GM12878 (cell line): ENCODE measurements around the gene KCNK17. TPM values are rescaled to one million over a fixed set of nuclear protein-coding genes. Genes with fewer than 3 reads are reported as not detected.

Experiments
- ATAC-seq: fragments of 200-7000 bp; cut with Tn5 transposase; 3 replicates; pipeline ENCODE4 v1.9.1; 2020; ENCODE audit warnings: mild to moderate bottlenecking, moderate library complexity
- BruUV-seq: library from RNA; stranded (reverse); fragments of 400-500 nt; replicated peaks from 2 replicates; lab custom pipeline; 2021; lab: Mats Ljungman, UMichigan
- CTCF ChIA-PET: fragments of 300-600 bp; sonication (Branson Sonifier 250); formaldehyde crosslinking; extraction: SDS; loops from one replicate; lab custom pipeline; 2021; ENCODE audit warnings: inconsistent platforms; lab: Yijun Ruan, JAX
- POLR2A ChIA-PET: fragments of 350-600 bp; formaldehyde crosslinking; extraction: SDS; loops from one replicate; lab custom pipeline; 2021; ENCODE audit warnings: inconsistent platforms; lab: Charles Lee
- RAD21 ChIA-PET: fragments of 300-600 bp; sonication (Branson Sonifier 250); formaldehyde crosslinking; loops from one replicate; lab custom pipeline; 2023; ENCODE audit warnings: antibody characterized with exemption; ENCODE audit not compliant: unreplicated experiment; lab: Charles Lee
- SMC1A ChIA-PET: fragments of 300-600 bp; sonication (Branson Sonifier 250); formaldehyde crosslinking; loops from one replicate; lab custom pipeline; 2023; ENCODE audit not compliant: unreplicated experiment, uncharacterized antibody; lab: Charles Lee
- DNase-seq: peaks from one replicate; pipeline ENCODE4 v3.0.0-alpha.2; 2011; ENCODE audit warnings: low read depth, low spot score
- FAIRE-seq: peaks from 3 replicates; lab custom pipeline; 2011; peaks lifted over from hg19 to GRCh38; lab: Jason Lieb, UNC
- H2AFZ ChIP-seq: 2 replicates; pipeline ENCODE4 v1.6.0; 2011; ENCODE audit warnings: low read depth, low read length, control low read depth; ENCODE audit not compliant: control insufficient read depth
- H3K27ac ChIP-seq: 2 replicates; pipeline ENCODE4 v1.5.1; 2011; ENCODE audit warnings: control low read depth; ENCODE audit not compliant: control insufficient read depth, insufficient read depth
- H3K27me3 ChIP-seq, 2 experiments: replicated peaks in 1 of 2; 2 replicates each; pipeline versions ENCODE4 v1.6.0 to v1.6.1; 2011; ENCODE audit warnings: low read length in 1 of 2; ENCODE audit not compliant: control insufficient read depth in 2 of 2, insufficient read depth in 2 of 2
- H3K36me3 ChIP-seq, 2 experiments: 2 replicates each; pipeline ENCODE4 v1.5.1; 2011; ENCODE audit warnings: low read length in 1 of 2; ENCODE audit not compliant: control insufficient read depth in 2 of 2, insufficient read depth in 2 of 2
- H3K4me1 ChIP-seq: 2 replicates; pipeline ENCODE4 v1.6.1; 2011; ENCODE audit warnings: mild to moderate bottlenecking, low read length, moderate library complexity, mixed read lengths; ENCODE audit not compliant: control insufficient read depth, insufficient read depth
- H3K4me2 ChIP-seq: 2 replicates; pipeline ENCODE4 v1.6.0; 2011; ENCODE audit warnings: control low read depth; ENCODE audit not compliant: control insufficient read depth, insufficient read depth
- H3K4me3 ChIP-seq: fragments of 200-600 bp; sonication (generic); 2 replicates; pipeline ENCODE4 v1.5.1; 2016
- H3K79me2 ChIP-seq: 2 replicates; pipeline ENCODE4 v1.6.0; 2011; ENCODE audit warnings: low read length; ENCODE audit not compliant: control insufficient read depth, insufficient read depth
- H3K9ac ChIP-seq: 2 replicates; pipeline ENCODE4 v1.8.0; 2011; ENCODE audit warnings: low read length, control low read depth, mixed read lengths; ENCODE audit not compliant: control insufficient read depth, insufficient read depth
- H3K9me3 ChIP-seq: replicated peaks from 3 replicates; pipeline ENCODE4 v1.5.1; 2011; ENCODE audit warnings: mild to moderate bottlenecking, low read length; ENCODE audit not compliant: control insufficient read depth, insufficient read depth
- H4K20me1 ChIP-seq: 2 replicates; pipeline ENCODE4 v1.6.0; 2011; ENCODE audit not compliant: control insufficient read depth, insufficient read depth
- GABPA ChIP-seq: IDR thresholded peaks from 2 replicates; pipeline ENCODE4 v1.6.1; 2014; ENCODE audit warnings: antibody characterized with exemption, low read depth, mild to moderate bottlenecking, inconsistent platforms
- IKZF2 ChIP-seq, 2 experiments: fragments of 450-650 bp; IDR thresholded peaks; 2 replicates each; pipeline ENCODE4 v1.6.1; 2017; ENCODE audit warnings: mild to moderate bottlenecking in 2 of 2, moderate library complexity in 2 of 2
- JUND ChIP-seq: IDR thresholded peaks from 2 replicates; pipeline ENCODE4 v1.6.1; 2012; ENCODE audit warnings: low read depth, mild to moderate bottlenecking, low read length, improper control_type of control experiment, moderate library complexity
- NRF1 ChIP-seq: conservative IDR thresholded peaks from 2 replicates; pipeline ENCODE4 v1.6.1; 2011; ENCODE audit warnings: mild to moderate bottlenecking, low read depth, low read length, improper control_type of control experiment
- SIX5 ChIP-seq: IDR thresholded peaks from 2 replicates; pipeline ENCODE4 v1.6.1; 2011; ENCODE audit warnings: mild to moderate bottlenecking, low read depth, low read length, moderate library complexity; ENCODE audit not compliant: severe bottlenecking
- SPI1 ChIP-seq: IDR thresholded peaks from 2 replicates; pipeline ENCODE4 v1.6.1; 2011; ENCODE audit warnings: low read depth, mild to moderate bottlenecking, low read length, moderate library complexity, borderline replicate concordance; ENCODE audit not compliant: insufficient read depth
- SREBF2 ChIP-seq: IDR thresholded peaks from 2 replicates; pipeline ENCODE4 v1.6.1; 2012; ENCODE audit warnings: mild to moderate bottlenecking, low read length
- SUPT20H ChIP-seq: IDR thresholded peaks from 2 replicates; pipeline ENCODE4 v1.6.1; 2011; ENCODE audit warnings: low read depth, mild to moderate bottlenecking, low read length, moderate library complexity, borderline replicate concordance; ENCODE audit not compliant: control insufficient read depth
- ZBED1 ChIP-seq: IDR thresholded peaks from 2 replicates; pipeline ENCODE4 v1.6.1; 2016; ENCODE audit warnings: borderline replicate concordance
- WGBS: methylation state at CpG from one replicate; pipeline ENCODE4 v1.1.6; 2016; ENCODE audit warnings: low lambda C conversion rate; ENCODE audit not compliant: insufficient replicate concordance, insufficient coverage; ENCODE audit errors: missing lambda C conversion rate; 5-methylcytosine and 5-hydroxymethylcytosine counted together
- in situ Hi-C: fragments of 300-500 bp; cut with MboI; formaldehyde crosslinking; loops from 9 replicates; pipeline ENCODE4 v1.14.3; 2018; ENCODE audit warnings: mixed read lengths
- intact Hi-C: fragments of 100-400 bp; cut with micrococcal nuclease; formaldehyde crosslinking; loops from one replicate; pipeline ENCODE4 v1.14.2; 2022; ENCODE audit not compliant: unreplicated experiment
- polyA plus RNA-seq, 11 experiments: library from polyadenylated mRNA; depleted of rRNA in 4 of 11; unstranded in 6 of 11; stranded (reverse) in 5 of 11; fragments of >200 nt; fragmentation: Nextera tagmentation in 4 of 11; fragmentation: Illumina TruSeq in 1 of 11; extraction: Ambion mirVana in 4 of 11; extraction: Trizol in 1 of 11; gene quantifications; 1 replicate in 1 of 11; 2 replicates in 10 of 11; pipeline versions ENCODE4 v1.2.1 to v1.2.3, GENCODE V29; 2011 to 2016; ENCODE audit warnings: inconsistent platforms in 2 of 11, missing spikeins in 2 of 11, low read depth in 1 of 11
- total RNA-seq, 4 experiments: library from RNA; depleted of rRNA in 3 of 4; stranded (reverse); fragments of >200 nt in 3 of 4; fragmentation: Illumina TruSeq in 1 of 4; extraction: Trizol in 1 of 4; gene quantifications; 2 replicates each; pipeline versions ENCODE4 v1.2.1 to v1.2.3, GENCODE V29; 2013 to 2021

Gene KCNK17
- total and polyA plus RNA-seq, 10 of the 15 experiments (the other 5 are each of a cell fraction or from before 2014, with no cell fraction given), result not detected

DNA sequence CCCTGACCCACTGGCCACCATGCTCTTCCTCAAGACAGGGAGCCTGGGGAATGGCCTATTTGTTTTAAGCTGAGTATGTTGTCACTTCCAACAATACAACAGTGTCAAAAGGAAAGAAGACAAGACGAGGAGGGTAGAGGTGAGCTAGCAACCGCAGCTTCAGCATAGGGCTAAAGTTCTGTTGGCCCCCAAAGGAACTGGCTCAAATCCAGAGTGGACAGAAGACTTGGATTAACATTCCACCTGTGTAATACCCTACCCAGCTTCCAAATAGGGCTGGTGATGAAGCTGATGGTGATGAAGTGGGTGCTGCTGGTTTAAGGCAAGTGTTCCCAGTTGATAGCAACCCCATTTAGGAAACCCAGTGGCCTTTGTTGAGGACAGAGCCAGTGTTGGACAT lies 53.3 kb downstream of the KCNK17 start (continued):
- TF ChIP-seq NRF1 (no peak), IKZF2 (IDR thresholded peaks at IDR 0.05) (no peak), JUND (no peak), SPI1 (no peak)

- no peak for DNase-seq
- TF ChIP-seq GABPA, result no peak
- TF ChIP-seq SREBF2, result no peak
- TF ChIP-seq JUND, result no peak
- no peak for TF ChIP-seq SIX5
- no peak for TF ChIP-seq SUPT20H
- TF ChIP-seq ZBED1, result no peak
- ChIA-PET RAD21 (no interaction called here), POLR2A (no interaction called here), CTCF (interaction anchor here (1.1 kb wide), 1 partner anchor 12 kb away, joined by 3 read pairs; no protein-coding TSS in a partner anchor), SMC1A (interaction anchor here (0.5 to 0.8 kb wide), 2 partner anchors 27 to 1342 kb away, joined by 3 read pairs; no protein-coding TSS in a partner anchor)
- H3K9me3 ChIP-seq, result no peaks in the 10 kb centered on the region
- H2AFZ ChIP-seq, result no peak overlapping the region
- H3K4me1 ChIP-seq, result no peaks in the 10 kb centered on the region
- no TSS peak for BruUV-seq
- WGBS, result 29% methylated on average over 2 of the region's 2 CpGs
- H3K36me3 ChIP-seq, result no peaks in the 10 kb centered on the region
- peaks cover 0 to 2% of the 10 kb centered on the region in 2 experiments; a peak in 2 of 4 replicates for H3K27me3 ChIP-seq
- no peaks in the 10 kb centered on the region for H3K79me2 ChIP-seq
- H3K4me2 ChIP-seq, result no peak overlapping the region
- no peak overlapping the region for H3K9ac ChIP-seq
- in situ Hi-C loops, result no loop called here
- H3K4me3 ChIP-seq, result no peak overlapping the region
- ATAC-seq, result no peak
- no peak overlapping the region for H3K27ac ChIP-seq
- no peak for FAIRE-seq
- intact Hi-C loops, result no loop called here
- no peaks in the 10 kb centered on the region for H4K20me1 ChIP-seq
Observed at GRCh38 chr6:39260456-39260855, 53.8 kb downstream of the KCNK17 start.
